AG09319 (cell line): ENCODE measurements around the gene SOHLH2.

ENCODE experiments used
- DNase-seq: peaks from one replicate; pipeline ENCODE4 v3.0.0-alpha.2; 2010; ENCODE audit warnings: low read depth; ENCODE audit errors: extremely low read depth
- CTCF ChIP-seq: IDR thresholded peaks from 2 replicates; pipeline ENCODE4 v1.5.1; 2011; ENCODE audit warnings: low read depth, mild to moderate bottlenecking, inconsistent platforms, low read length, moderate library complexity

SOHLH2 gene

GRCh38 chr13:36193151-36193855 lies 21.1 kb downstream of the SOHLH2 start:
- no peak for DNase-seq
- no peak for TF ChIP-seq CTCF

DNA sequence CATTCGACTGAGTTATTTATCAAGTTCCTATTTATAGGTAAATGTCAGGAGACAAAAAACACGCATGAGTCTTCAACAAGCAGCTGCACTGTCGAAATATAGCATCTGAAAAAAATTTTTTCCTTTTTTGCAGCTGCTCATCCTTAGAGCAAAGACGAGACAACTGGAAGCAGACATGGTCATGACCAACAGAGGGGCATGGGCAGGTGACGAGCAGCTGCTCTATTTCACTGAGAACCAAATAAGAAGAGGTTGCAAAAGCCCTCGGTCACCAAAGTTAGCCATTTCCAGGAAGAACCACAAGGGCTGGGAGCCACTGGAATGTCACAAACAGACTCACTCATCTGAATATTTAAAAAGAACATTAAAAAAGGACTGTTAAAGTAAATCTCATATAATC lies 22.2 kb downstream of the SOHLH2 start:
- no peak for TF ChIP-seq CTCF

GRCh38 chr13:36190771-36191170 lies 23.6 kb downstream of the SOHLH2 start:
- no peak for DNase-seq
- no peak for TF ChIP-seq CTCF

More for the DNA sequence above, 22.2 kb downstream of the SOHLH2 start:
- DNase-seq = no peak

DNA sequence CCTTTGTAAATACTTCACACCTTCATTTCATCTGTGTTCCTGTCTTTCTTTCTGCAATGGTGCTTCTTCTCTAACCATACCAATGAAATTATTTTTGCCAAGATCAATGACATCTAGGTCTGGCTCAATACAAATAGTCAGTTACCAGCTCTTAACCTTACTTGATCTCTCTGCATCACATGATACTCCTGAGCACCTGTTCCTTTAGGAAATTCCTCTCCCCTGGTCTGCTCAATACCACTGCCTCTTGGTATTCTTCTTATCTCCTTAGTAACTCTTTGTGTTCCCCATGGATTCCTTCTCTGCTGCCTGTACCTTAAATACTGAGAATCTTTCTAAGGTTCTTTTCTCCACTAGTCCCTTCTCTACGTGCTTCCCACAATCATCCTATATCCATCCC lies 25.9 kb downstream of the SOHLH2 start:
- no peak for DNase-seq
- TF ChIP-seq CTCF = no peak

- no peak for DNase-seq
- no peak for TF ChIP-seq CTCF
Observed at GRCh38 chr13:36183901-36184300, 30.5 kb downstream of the SOHLH2 start.

GRCh38 chr13:36175621-36176020 lies 38.7 kb downstream of the SOHLH2 start:
- no peak for TF ChIP-seq CTCF
- DNase-seq = no peak

- DNase-seq = no peak
- no peak for TF ChIP-seq CTCF
Observed at GRCh38 chr13:36174923-36175322, 39.4 kb downstream of the SOHLH2 start.
